Esophagus muscularis mucosa (tissue), 4 donors: ENCODE measurements around the gene PPP4R1.

Source experiments
- CTCF ChIP-seq, 3 experiments: fragments of 200-600 bp in 2 of 3; fragments of 450-650 bp in 1 of 3; sonication (generic) in 2 of 3; IDR thresholded peaks; one replicate each; pipeline ENCODE4 v1.5.1; 2017 to 2019; ENCODE audit warnings: antibody characterized with exemption in 3 of 3, mild to moderate bottlenecking in 2 of 3, moderate library complexity in 1 of 3
- EP300 ChIP-seq: sonication (generic); formaldehyde crosslinking; IDR thresholded peaks from one replicate; pipeline ENCODE4 v1.6.1; 2017; ENCODE audit warnings: antibody characterized with exemption
- POLR2A ChIP-seq: fragments of 450-650 bp; IDR thresholded peaks from one replicate; pipeline ENCODE4 v1.6.1; 2017; ENCODE audit warnings: antibody characterized with exemption, moderate library complexity, mild to moderate bottlenecking, low read depth
- POLR2AphosphoS5 ChIP-seq, 2 donors: sonication (generic); formaldehyde crosslinking; IDR thresholded peaks; one replicate each; pipeline ENCODE4 v1.6.1; 2017; ENCODE audit warnings: antibody characterized with exemption in 2 of 2

- TF ChIP-seq CTCF (IDR thresholded peaks at IDR 0.05) (no peak), EP300 (no peak), POLR2AphosphoS5 (IDR thresholded peaks at IDR 0.05) (no peak), POLR2A (no peak)
Observed at GRCh38 chr18:9570255-9570654, 44.1 kb downstream of the PPP4R1 start.
